Testis (tissue), 3 donors: ENCODE measurements around the gene TNNC2. TPM values are rescaled to one million over a fixed set of nuclear protein-coding genes. Genes with fewer than 3 reads are reported as not detected.

Source experiments
- DNase-seq: peaks from one replicate; pipeline ENCODE4 v3.0.0-alpha.2; 2019
- H3K27ac ChIP-seq, 2 donors: fragments of 200-600 bp; sonication (generic); one replicate each; pipeline ENCODE4 v1.5.1; 2019
- H3K27me3 ChIP-seq: fragments of 200-600 bp; sonication (generic); one replicate; pipeline ENCODE4 v1.5.1; 2019
- H3K36me3 ChIP-seq: fragments of 200-600 bp; sonication (generic); one replicate; pipeline ENCODE4 v1.5.1; 2017; ENCODE audit warnings: low read depth; ENCODE audit errors: missing control alignments
- H3K4me1 ChIP-seq: fragments of 200-600 bp; sonication (generic); one replicate; pipeline ENCODE4 v1.5.1; 2019
- H3K4me3 ChIP-seq, 2 donors: fragments of 200-600 bp; sonication (generic); one replicate each; pipeline ENCODE4 v1.5.1; 2017 to 2019
- H3K9me3 ChIP-seq: fragments of 200-600 bp; sonication (generic); one replicate; pipeline ENCODE4 v1.5.1; 2017
- CTCF ChIP-seq, 3 experiments: fragments of 450-650 bp in 2 of 3; fragments of 200-600 bp in 1 of 3; sonication (generic) in 1 of 3; IDR thresholded peaks; one replicate each; pipeline ENCODE4 v1.5.1; 2016 to 2019; ENCODE audit warnings: antibody characterized with exemption in 3 of 3, mild to moderate bottlenecking in 2 of 3, moderate library complexity in 1 of 3
- POLR2A ChIP-seq: fragments of 450-650 bp; IDR thresholded peaks from one replicate; pipeline ENCODE4 v1.6.1; 2017; ENCODE audit warnings: antibody characterized with exemption, mild to moderate bottlenecking, moderate library complexity
- WGBS, 2 donors: methylation state at CpG; one replicate each; pipeline ENCODE4 v1.1.5; 2018; 5-methylcytosine and 5-hydroxymethylcytosine counted together
- intact Hi-C: fragments of 100-400 bp; cut with DNase I; formaldehyde crosslinking; loops from one replicate; pipeline ENCODE4 v1.15.1; 2023; ENCODE audit warnings: low total_unique reads
- polyA plus RNA-seq: library from polyadenylated mRNA; stranded (reverse); fragments of 350-450 nt; fragmentation: Illumina TruSeq; extraction: RNeasy Lipid Tissue Mini Kit (QIAGEN cat#74804); gene quantifications from one replicate; pipeline ENCODE4 v1.2.3, GENCODE V29; 2014; ENCODE audit warnings: low read depth, low replicate concordance; ENCODE audit not compliant: insufficient read depth
- total RNA-seq, 2 donors: library from RNA; depleted of rRNA; stranded (reverse); fragments of >200 nt; gene quantifications; one replicate each; pipeline ENCODE4 v1.2.3, GENCODE V29; 2016

TNNC2 gene
- total and polyA plus RNA-seq, 3 donors from 2014 or later, result 4.6 to 12.1 (median 6.5) TPM

- H3K4me1 ChIP-seq, result peaks cover 27% of the 10 kb centered on the region
- TF ChIP-seq CTCF (IDR thresholded peaks at IDR 0.05) (peak in 1 of 3 experiments; percentile 26), POLR2A (no peak)
- H3K36me3 ChIP-seq, result no peaks in the 10 kb centered on the region
- intact Hi-C loops, result no loop called here
- H3K9me3 ChIP-seq, result no peaks in the 10 kb centered on the region
- 15 to 26% methylated on average over 23 to 57 of the region's 57 CpGs for WGBS, 2 donors
- no peaks in the 10 kb centered on the region for H3K27me3 ChIP-seq
- H3K4me3 ChIP-seq, result peak overlapping the region in 1 of 2 donors; percentile 49
- peak; percentile 62 for DNase-seq
- no peak overlapping the region for H3K27ac ChIP-seq
Observed at GRCh38 chr20:45823949-45824835, 2.9 kb downstream of the TNNC2 start.

- no peak for DNase-seq
- intact Hi-C loops, result no loop called here
Observed at GRCh38 chr20:45822857-45823256, 4.3 kb downstream of the TNNC2 start.

GRCh38 chr20:45821947-45822346 lies 5.2 kb downstream of the TNNC2 start:
- TF ChIP-seq POLR2A (no peak), CTCF (IDR thresholded peaks at IDR 0.05) (no peak)
- peaks cover 34% of the 10 kb centered on the region for H3K4me1 ChIP-seq
- no peak for DNase-seq
- H3K27me3 ChIP-seq, result no peaks in the 10 kb centered on the region
- no peak overlapping the region for H3K4me3 ChIP-seq
- WGBS, 2 donors, result 78 to 84% methylated on average over 2 of the region's 2 CpGs
- intact Hi-C loops, result no loop called here
- H3K36me3 ChIP-seq, result no peaks in the 10 kb centered on the region
- H3K9me3 ChIP-seq, result no peaks in the 10 kb centered on the region
- no peak overlapping the region for H3K27ac ChIP-seq

More at GRCh38 chr20:45822857-45823256, 4.3 kb downstream of the TNNC2 start:
- WGBS, 2 donors, result 34 to 47% methylated on average over 13 to 20 of the region's 24 CpGs
- Histone ChIP-seq H3K4me3 (no peak overlapping the region), H3K27me3 (no peaks in the 10 kb centered on the region), H3K27ac (no peak overlapping the region), H3K9me3 (no peaks in the 10 kb centered on the region), H3K4me1 (peaks cover 28% of the 10 kb centered on the region), H3K36me3 (no peaks in the 10 kb centered on the region)
- no peak for TF ChIP-seq CTCF (IDR thresholded peaks at IDR 0.05)
- TF ChIP-seq POLR2A, result no peak

DNA sequence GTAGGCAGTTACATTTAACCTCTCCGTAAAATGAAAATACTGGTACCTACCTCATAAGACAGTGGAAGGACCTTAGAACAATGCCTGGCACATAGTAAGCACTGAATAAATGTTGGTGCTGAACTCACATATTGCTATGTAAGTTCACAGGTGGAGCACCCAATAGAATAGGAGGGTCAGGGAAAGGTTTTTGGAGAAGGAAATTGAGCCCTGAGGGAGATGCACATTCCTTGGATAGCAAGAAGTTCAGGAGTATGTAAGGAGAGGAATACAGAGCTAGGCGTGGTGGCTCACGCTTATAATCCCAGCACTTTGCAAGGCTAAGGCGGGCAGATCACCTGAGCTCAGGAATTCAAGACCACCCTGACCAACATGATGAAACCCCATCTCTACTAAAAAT lies 7.6 kb downstream of the TNNC2 start:
- intact Hi-C loops, result loop anchor here (10.0 kb wide), 1 partner anchor 145 kb away; no protein-coding TSS in a partner anchor
- 96 to 97% methylated on average over 4 of the region's 4 CpGs for WGBS, 2 donors
- Histone ChIP-seq H3K27me3 (no peaks in the 10 kb centered on the region), H3K4me3 (no peak overlapping the region), H3K36me3 (no peaks in the 10 kb centered on the region), H3K4me1 (peaks cover 21% of the 10 kb centered on the region), H3K9me3 (no peaks in the 10 kb centered on the region), H3K27ac (no peak overlapping the region)
- DNase-seq, result no peak
- TF ChIP-seq CTCF (IDR thresholded peaks at IDR 0.05) (no peak), POLR2A (no peak)
